GM12878 (cell line): Measurements from ENCODE around the gene MR1. TPM values are rescaled to one million over a fixed set of nuclear protein-coding genes. Genes with fewer than 3 reads are reported as not detected.
A peak's percentile ranks its signal among the peaks of the same experiment; 100 is the strongest.

Experiments
- ATAC-seq: fragments of 200-7000 bp; cut with Tn5 transposase; 3 replicates; pipeline ENCODE4 v1.9.1; 2020; ENCODE audit warnings: mild to moderate bottlenecking, moderate library complexity
- BruUV-seq: library from RNA; stranded (reverse); fragments of 400-500 nt; replicated peaks from 2 replicates; lab custom pipeline; 2021; lab: Mats Ljungman, UMichigan
- CTCF ChIA-PET: fragments of 300-600 bp; sonication (Branson Sonifier 250); formaldehyde crosslinking; extraction: SDS; loops from one replicate; lab custom pipeline; 2021; ENCODE audit warnings: inconsistent platforms; lab: Yijun Ruan, JAX
- POLR2A ChIA-PET: fragments of 350-600 bp; formaldehyde crosslinking; extraction: SDS; loops from one replicate; lab custom pipeline; 2021; ENCODE audit warnings: inconsistent platforms; lab: Charles Lee
- RAD21 ChIA-PET: fragments of 300-600 bp; sonication (Branson Sonifier 250); formaldehyde crosslinking; loops from one replicate; lab custom pipeline; 2023; ENCODE audit warnings: antibody characterized with exemption; ENCODE audit not compliant: unreplicated experiment; lab: Charles Lee
- SMC1A ChIA-PET: fragments of 300-600 bp; sonication (Branson Sonifier 250); formaldehyde crosslinking; loops from one replicate; lab custom pipeline; 2023; ENCODE audit not compliant: unreplicated experiment, uncharacterized antibody; lab: Charles Lee
- DNase-seq: peaks from one replicate; pipeline ENCODE4 v3.0.0-alpha.2; 2011; ENCODE audit warnings: low read depth, low spot score
- FAIRE-seq: peaks from 3 replicates; lab custom pipeline; 2011; peaks lifted over from hg19 to GRCh38; lab: Jason Lieb, UNC
- H2AFZ ChIP-seq: 2 replicates; pipeline ENCODE4 v1.6.0; 2011; ENCODE audit warnings: low read depth, low read length, control low read depth; ENCODE audit not compliant: control insufficient read depth
- H3K27ac ChIP-seq: 2 replicates; pipeline ENCODE4 v1.5.1; 2011; ENCODE audit warnings: control low read depth; ENCODE audit not compliant: control insufficient read depth, insufficient read depth
- H3K27me3 ChIP-seq, 2 experiments: replicated peaks in 1 of 2; 2 replicates each; pipeline versions ENCODE4 v1.6.0 to v1.6.1; 2011; ENCODE audit warnings: low read length in 1 of 2; ENCODE audit not compliant: control insufficient read depth in 2 of 2, insufficient read depth in 2 of 2
- H3K36me3 ChIP-seq, 2 experiments: 2 replicates each; pipeline ENCODE4 v1.5.1; 2011; ENCODE audit warnings: low read length in 1 of 2; ENCODE audit not compliant: control insufficient read depth in 2 of 2, insufficient read depth in 2 of 2
- H3K4me1 ChIP-seq: 2 replicates; pipeline ENCODE4 v1.6.1; 2011; ENCODE audit warnings: mild to moderate bottlenecking, low read length, moderate library complexity, mixed read lengths; ENCODE audit not compliant: control insufficient read depth, insufficient read depth
- H3K4me2 ChIP-seq: 2 replicates; pipeline ENCODE4 v1.6.0; 2011; ENCODE audit warnings: control low read depth; ENCODE audit not compliant: control insufficient read depth, insufficient read depth
- H3K4me3 ChIP-seq: fragments of 200-600 bp; sonication (generic); 2 replicates; pipeline ENCODE4 v1.5.1; 2016
- H3K79me2 ChIP-seq: 2 replicates; pipeline ENCODE4 v1.6.0; 2011; ENCODE audit warnings: low read length; ENCODE audit not compliant: control insufficient read depth, insufficient read depth
- H3K9ac ChIP-seq: 2 replicates; pipeline ENCODE4 v1.8.0; 2011; ENCODE audit warnings: low read length, control low read depth, mixed read lengths; ENCODE audit not compliant: control insufficient read depth, insufficient read depth
- H3K9me3 ChIP-seq: replicated peaks from 3 replicates; pipeline ENCODE4 v1.5.1; 2011; ENCODE audit warnings: mild to moderate bottlenecking, low read length; ENCODE audit not compliant: control insufficient read depth, insufficient read depth
- H4K20me1 ChIP-seq: 2 replicates; pipeline ENCODE4 v1.6.0; 2011; ENCODE audit not compliant: control insufficient read depth, insufficient read depth
- RB1 ChIP-seq: fragments of 450-650 bp; formaldehyde crosslinking; IDR thresholded peaks from 2 replicates; pipeline ENCODE4 v1.6.1; 2017; ENCODE audit warnings: mild to moderate bottlenecking, borderline replicate concordance
- RUNX3 ChIP-seq: IDR thresholded peaks from 2 replicates; pipeline ENCODE4 v1.6.1; 2012; ENCODE audit warnings: low read length, inconsistent platforms
- SMAD1 ChIP-seq: fragments of 450-650 bp; IDR thresholded peaks from 2 replicates; pipeline ENCODE4 v1.6.1; 2018; ENCODE audit warnings: mild to moderate bottlenecking, low read depth; ENCODE audit not compliant: partially characterized antibody
- SPI1 ChIP-seq: IDR thresholded peaks from 2 replicates; pipeline ENCODE4 v1.6.1; 2011; ENCODE audit warnings: low read depth, mild to moderate bottlenecking, low read length, moderate library complexity, borderline replicate concordance; ENCODE audit not compliant: insufficient read depth
- YY1 ChIP-seq: IDR thresholded peaks from 2 replicates; pipeline ENCODE4 v1.6.1; 2011; ENCODE audit warnings: low read depth, mild to moderate bottlenecking, low read length
- WGBS: methylation state at CpG from one replicate; pipeline ENCODE4 v1.1.6; 2016; ENCODE audit warnings: low lambda C conversion rate; ENCODE audit not compliant: insufficient replicate concordance, insufficient coverage; ENCODE audit errors: missing lambda C conversion rate; 5-methylcytosine and 5-hydroxymethylcytosine counted together
- in situ Hi-C: fragments of 300-500 bp; cut with MboI; formaldehyde crosslinking; loops from 9 replicates; pipeline ENCODE4 v1.14.3; 2018; ENCODE audit warnings: mixed read lengths
- intact Hi-C: fragments of 100-400 bp; cut with micrococcal nuclease; formaldehyde crosslinking; loops from one replicate; pipeline ENCODE4 v1.14.2; 2022; ENCODE audit not compliant: unreplicated experiment
- polyA plus RNA-seq, 11 experiments: library from polyadenylated mRNA; depleted of rRNA in 4 of 11; unstranded in 6 of 11; stranded (reverse) in 5 of 11; fragments of >200 nt; fragmentation: Nextera tagmentation in 4 of 11; fragmentation: Illumina TruSeq in 1 of 11; extraction: Ambion mirVana in 4 of 11; extraction: Trizol in 1 of 11; gene quantifications; 1 replicate in 1 of 11; 2 replicates in 10 of 11; pipeline versions ENCODE4 v1.2.1 to v1.2.3, GENCODE V29; 2011 to 2016; ENCODE audit warnings: inconsistent platforms in 2 of 11, missing spikeins in 2 of 11, low read depth in 1 of 11
- total RNA-seq, 4 experiments: library from RNA; depleted of rRNA in 3 of 4; stranded (reverse); fragments of >200 nt in 3 of 4; fragmentation: Illumina TruSeq in 1 of 4; extraction: Trizol in 1 of 4; gene quantifications; 2 replicates each; pipeline versions ENCODE4 v1.2.1 to v1.2.3, GENCODE V29; 2013 to 2021

MR1 gene
- total and polyA plus RNA-seq, 10 of the 15 experiments (the other 5 are each of a cell fraction or from before 2014, with no cell fraction given): 24.7 to 65.9 (median 30.9) TPM

GRCh38 chr1:181057079-181057478, 23.3 kb downstream of the MR1 start:
- H3K27me3 ChIP-seq: no peaks in the 10 kb centered on the region
- peaks cover 0 to 23% of the 10 kb centered on the region in 2 experiments; a peak in 2 of 4 replicates for H3K36me3 ChIP-seq
- ChIA-PET POLR2A (interaction anchor here (1.6 kb wide), 1 partner anchor 11 kb away, joined by 4 read pairs; no protein-coding TSS in a partner anchor), CTCF (interaction anchor here (1.3 to 3.3 kb wide), 2 partner anchors 19 to 22 kb away, joined by 3 to 11 read pairs; no protein-coding TSS in a partner anchor), RAD21 (interaction anchor here (1.0 kb wide), 1 partner anchor 85 kb away, joined by 4 read pairs; no protein-coding TSS in a partner anchor), SMC1A (interaction anchor here (0.9 to 1.5 kb wide), 3 partner anchors 22 to 109 kb away, joined by 3 read pairs; no protein-coding TSS in a partner anchor)
- no peaks in the 10 kb centered on the region; the same call in 1 of the 2 replicates for H3K79me2 ChIP-seq
- no peaks in the 10 kb centered on the region; the same call in 2 of the 3 replicates for H3K9me3 ChIP-seq
- no peak overlapping the region for H3K9ac ChIP-seq
- H3K4me1 ChIP-seq: peaks cover 12% of the 10 kb centered on the region
- no peak overlapping the region for H3K4me3 ChIP-seq
- no peak for ATAC-seq
- BruUV-seq: no TSS peak
- no peak overlapping the region for H2AFZ ChIP-seq
- in situ Hi-C loops (no loop called here), intact Hi-C loops (no loop called here)
- no peak for DNase-seq
- no peak for FAIRE-seq
- no peak overlapping the region for H3K27ac ChIP-seq
- H4K20me1 ChIP-seq: no peaks in the 10 kb centered on the region
- H3K4me2 ChIP-seq: no peak overlapping the region
- 65% methylated on average over 3 of the region's 3 CpGs for WGBS
- no peak for TF ChIP-seq RUNX3

- no peak overlapping the region for H3K4me3 ChIP-seq
- intact Hi-C loops (no loop called here), in situ Hi-C loops (no loop called here)
- CTCF ChIA-PET: interaction anchor here (1.0 to 1.6 kb wide), 5 partner anchors 15 to 84 kb away, joined by 3 read pairs; no protein-coding TSS in a partner anchor
- TF ChIP-seq YY1 (0 out of 2 replicates have a peak, but pooled peaks have one; percentile 43), RB1 (no peak), SMAD1 (no peak), SPI1 (no peak)
- H3K27ac ChIP-seq: no peak overlapping the region
- H3K36me3 ChIP-seq: peaks cover 0 to 11% of the 10 kb centered on the region in 2 experiments; a peak in 1 of 4 replicates
- H4K20me1 ChIP-seq: no peaks in the 10 kb centered on the region
- RAD21 ChIA-PET: interaction anchor here (1.3 to 1.9 kb wide), 3 partner anchors 16 to 80 kb away, joined by 3 to 10 read pairs (median 5); no protein-coding TSS in a partner anchor
- H3K4me1 ChIP-seq: peaks cover 30% of the 10 kb centered on the region
- no peak for ATAC-seq
- no peaks in the 10 kb centered on the region; the same call in 2 of the 3 replicates for H3K9me3 ChIP-seq
- no peaks in the 10 kb centered on the region for H3K27me3 ChIP-seq
- no TSS peak for BruUV-seq
- SMC1A ChIA-PET: interaction anchor here (1.2 to 1.7 kb wide), 3 partner anchors 16 to 178 kb away, joined by 3 to 10 read pairs (median 4); no protein-coding TSS in a partner anchor
- POLR2A ChIA-PET: no interaction called here
- no peak for DNase-seq
- H3K9ac ChIP-seq: no peak overlapping the region
- no peaks in the 10 kb centered on the region; the same call in 1 of the 2 replicates for H3K79me2 ChIP-seq
- H3K4me2 ChIP-seq: no peak overlapping the region
- FAIRE-seq: no peak
- H2AFZ ChIP-seq: no peak overlapping the region
Measured at GRCh38 chr1:181059435-181059834, 25.7 kb downstream of the MR1 start.
